Measurements from ENCODE around the gene MCF2L2. TPM values are rescaled to one million over a fixed set of nuclear protein-coding genes. Genes with fewer than 3 reads are reported as not detected.

Gene MCF2L2
- polyA plus RNA-seq, 1 experiment: 0.11 TPM

GRCh38 chr3:183437666-183438564 lies 9.5 kb upstream of the MCF2L2 start:
- CTCF ChIA-PET: no interaction called here
- Histone ChIP-seq H3K36me3 (ENCODE audit: control insufficient read depth, insufficient read depth, low read length) (no peaks in the 10 kb centered on the region), H3K4me3 (ENCODE audit: low read depth, low read length) (no peak overlapping the region), H3K27me3 (ENCODE audit: control insufficient read depth, insufficient read depth, low read length) (peaks cover 4% of the 10 kb centered on the region; the same call in 1 of the 2 replicates)
- no peak for TF ChIP-seq CTCF (IDR thresholded peaks at IDR 0.05; ENCODE audit: insufficient read depth, low read depth, low read length)
- POLR2A ChIA-PET: no interaction called here
- DNase-seq (ENCODE audit: low read depth): no peak

- TF ChIP-seq CTCF (IDR thresholded peaks at IDR 0.05; ENCODE audit: insufficient read depth, low read depth, low read length): no peak
- CTCF ChIA-PET: no interaction called here
- DNase-seq (ENCODE audit: low read depth): no peak
- no peaks in the 10 kb centered on the region for H3K36me3 ChIP-seq (ENCODE audit: control insufficient read depth, insufficient read depth, low read length)
- H3K4me3 ChIP-seq (ENCODE audit: low read depth, low read length): no peak overlapping the region
- H3K27me3 ChIP-seq (ENCODE audit: control insufficient read depth, insufficient read depth, low read length): peaks cover 4% of the 10 kb centered on the region; the same call in 1 of the 2 replicates
- POLR2A ChIA-PET: no interaction called here
Observed at GRCh38 chr3:183437061-183437460, 8.6 kb upstream of the MCF2L2 start.

- peaks cover 5% of the 10 kb centered on the region; the same call in 1 of the 2 replicates for H3K27me3 ChIP-seq (ENCODE audit: control insufficient read depth, insufficient read depth, low read length)
- DNase-seq (ENCODE audit: low read depth): no peak
- H3K36me3 ChIP-seq (ENCODE audit: control insufficient read depth, insufficient read depth, low read length): no peaks in the 10 kb centered on the region
- no peak overlapping the region for H3K4me3 ChIP-seq (ENCODE audit: low read depth, low read length)
- ChIA-PET POLR2A (no interaction called here), CTCF (no interaction called here)
- no peak for TF ChIP-seq CTCF (IDR thresholded peaks at IDR 0.05; ENCODE audit: insufficient read depth, low read depth, low read length)
Observed at GRCh38 chr3:183435661-183436060, 7.2 kb upstream of the MCF2L2 start.

GRCh38 chr3:183434992-183435391 lies 6.6 kb upstream of the MCF2L2 start:
- CTCF ChIA-PET: no interaction called here
- Histone ChIP-seq H3K27me3 (ENCODE audit: control insufficient read depth, insufficient read depth, low read length) (peaks cover 6% of the 10 kb centered on the region; the same call in 1 of the 2 replicates), H3K36me3 (ENCODE audit: control insufficient read depth, insufficient read depth, low read length) (no peaks in the 10 kb centered on the region), H3K4me3 (ENCODE audit: low read depth, low read length) (no peak overlapping the region)
- TF ChIP-seq CTCF (IDR thresholded peaks at IDR 0.05; ENCODE audit: insufficient read depth, low read depth, low read length): no peak
- POLR2A ChIA-PET: no interaction called here
- no peak for DNase-seq (ENCODE audit: low read depth)

- CTCF ChIA-PET: no interaction called here
Observed at GRCh38 chr3:183434503-183434902, 6.1 kb upstream of the MCF2L2 start.

More at GRCh38 chr3:183434503-183434902, 6.1 kb upstream of the MCF2L2 start:
- H3K27me3 ChIP-seq (ENCODE audit: control insufficient read depth, insufficient read depth, low read length): peaks cover 6% of the 10 kb centered on the region; the same call in 1 of the 2 replicates
- no peak overlapping the region for H3K4me3 ChIP-seq (ENCODE audit: low read depth, low read length)
- DNase-seq (ENCODE audit: low read depth): no peak
- H3K36me3 ChIP-seq (ENCODE audit: control insufficient read depth, insufficient read depth, low read length): no peaks in the 10 kb centered on the region
- no peak for TF ChIP-seq CTCF (IDR thresholded peaks at IDR 0.05; ENCODE audit: insufficient read depth, low read depth, low read length)
- POLR2A ChIA-PET: no interaction called here

All from BJ (cell line).